ENCODE results near the gene ABCG1. TPM values are rescaled to one million over a fixed set of nuclear protein-coding genes. Genes with fewer than 3 reads are reported as not detected.

ABCG1 gene
- total RNA-seq, 1 donor from 2014 or later = 74.9 TPM

- H3K27me3 ChIP-seq (ENCODE audit: low read depth) = peaks cover 3% of the 10 kb centered on the region
- no peak for TF ChIP-seq CTCF (IDR thresholded peaks at IDR 0.05)
- H3K9me3 ChIP-seq = no peaks in the 10 kb centered on the region
- ATAC-seq = no peak
- intact Hi-C loops (cut with DNase I) = no loop called here
- no peak overlapping the region for H3K27ac ChIP-seq
- no peaks in the 10 kb centered on the region for H3K36me3 ChIP-seq
- DNase-seq = no peak
- H3K4me3 ChIP-seq = no peak overlapping the region
- H3K4me1 ChIP-seq = peaks cover 25% of the 10 kb centered on the region
Measured at GRCh38 chr21:42313501-42313969, 94.6 kb downstream of the ABCG1 start.

DNA sequence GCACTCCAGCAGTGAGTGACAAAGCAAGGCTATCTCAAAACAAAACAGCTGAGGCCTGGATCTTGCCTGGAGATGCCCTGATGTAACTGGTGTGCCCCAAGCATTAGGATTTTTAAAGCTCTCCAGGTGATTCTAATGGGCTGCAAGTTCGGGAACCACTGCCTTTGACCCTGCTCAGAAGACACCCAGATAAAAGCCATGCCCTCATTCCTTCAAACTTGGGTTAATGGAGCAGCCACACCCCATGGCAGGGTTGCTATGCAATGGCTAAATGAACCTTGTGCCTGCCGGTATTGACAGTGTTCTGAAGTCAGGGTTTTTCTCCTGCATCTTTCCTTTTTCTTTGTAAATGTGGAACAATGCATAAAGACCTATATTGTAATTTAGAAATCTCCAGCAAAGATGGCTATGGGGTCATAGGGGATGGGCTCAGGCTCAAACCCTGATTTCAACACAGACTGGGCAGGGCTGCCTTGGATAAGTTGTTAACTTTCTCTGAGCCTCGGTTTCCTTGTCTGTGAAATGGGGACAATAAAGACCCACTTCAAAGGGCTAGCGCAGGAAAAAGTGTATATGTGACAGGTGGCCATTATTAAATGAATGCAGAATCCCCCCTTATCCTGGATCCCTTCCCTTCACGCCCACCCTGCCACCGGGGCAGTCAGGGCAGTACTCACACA, 95.8 kb downstream of the ABCG1 start:
- DNase-seq (no peak), ATAC-seq (no peak)
- Histone ChIP-seq H3K27ac (no peak overlapping the region), H3K9me3 (no peaks in the 10 kb centered on the region), H3K27me3 (ENCODE audit: low read depth) (no peaks in the 10 kb centered on the region), H3K36me3 (no peaks in the 10 kb centered on the region), H3K4me3 (no peak overlapping the region), H3K4me1 (peaks cover 19% of the 10 kb centered on the region)
- no peak for TF ChIP-seq CTCF (IDR thresholded peaks at IDR 0.05)
- intact Hi-C loops (cut with DNase I) = no loop called here

GRCh38 chr21:42315296-42315891, 96.5 kb downstream of the ABCG1 start, which contains the start of gene TFF3:
Gene TFF3 (minus strand): TSS chr21:42315409. CDS start chr21:42315374, 35 bp downstream.
- intact Hi-C loops (cut with DNase I) = no loop called here
- DNase-seq = no peak
- no peak for TF ChIP-seq CTCF (IDR thresholded peaks at IDR 0.05)

GRCh38 chr21:42316891-42317290, 98.0 kb downstream of the ABCG1 start:
- no peak for TF ChIP-seq CTCF (IDR thresholded peaks at IDR 0.05)
- intact Hi-C loops (cut with DNase I) = no loop called here
- H3K36me3 ChIP-seq = no peaks in the 10 kb centered on the region
- no peak overlapping the region for H3K4me3 ChIP-seq
- peaks cover 18% of the 10 kb centered on the region for H3K4me1 ChIP-seq
- no peak for ATAC-seq
- no peak for DNase-seq
- H3K27me3 ChIP-seq (ENCODE audit: low read depth) = no peaks in the 10 kb centered on the region
- no peaks in the 10 kb centered on the region for H3K9me3 ChIP-seq
- no peak overlapping the region for H3K27ac ChIP-seq

More at GRCh38 chr21:42315296-42315891, 96.5 kb downstream of the ABCG1 start, which contains the start of gene TFF3:
- no peak within 1 kb of the TSS for H3K27ac ChIP-seq
- H3K4me1 ChIP-seq = peaks cover 18% of the 10 kb centered on the region
- no peak within 1 kb of the TSS for H3K4me3 ChIP-seq
- ATAC-seq = peak; percentile 18 to 31
- H3K9me3 ChIP-seq = no peaks in the 10 kb centered on the region
- no peaks in the 10 kb centered on the region for H3K36me3 ChIP-seq
- no peaks in the 10 kb centered on the region for H3K27me3 ChIP-seq (ENCODE audit: low read depth)

GRCh38 chr21:42317341-42317741, 98.4 kb downstream of the ABCG1 start:
- DNase-seq = no peak
- ATAC-seq = no peak
- intact Hi-C loops (cut with DNase I) = no loop called here
- H3K27me3 ChIP-seq (ENCODE audit: low read depth) = no peaks in the 10 kb centered on the region
- no peak for TF ChIP-seq CTCF (IDR thresholded peaks at IDR 0.05)
- H3K36me3 ChIP-seq = no peaks in the 10 kb centered on the region
- H3K9me3 ChIP-seq = no peaks in the 10 kb centered on the region
- no peak overlapping the region for H3K27ac ChIP-seq
- H3K4me3 ChIP-seq = no peak overlapping the region
- peaks cover 18% of the 10 kb centered on the region for H3K4me1 ChIP-seq
